RWPE1 (cell line): Measurements from ENCODE around the gene TAS2R41.
"Not testable (repeated sequence)": the region's sequence is repeated elsewhere in the genome, so short reads cannot be mapped to it uniquely, and the experiment has no call there.

Experiments used
- CTCF ChIA-PET: fragments of 350-600 bp; sonication (Branson Sonifier 250); formaldehyde crosslinking; extraction: SDS; loops from one replicate; lab custom pipeline; 2021; lab: Yijun Ruan, JAX
- POLR2A ChIA-PET: fragments of 400-600 bp; formaldehyde crosslinking; extraction: SDS; loops from one replicate; lab custom pipeline; 2020; ENCODE audit warnings: antibody characterized with exemption; ENCODE audit not compliant: low non-redundant PET; lab: Yijun Ruan, JAX
- DNase-seq: peaks from one replicate; pipeline ENCODE4 v3.0.0; 2012; ENCODE audit warnings: low spot score
- H3K27ac ChIP-seq: fragments of 450-650 bp; 2 replicates; pipeline ENCODE4 v1.5.1; 2017
- TF ChIP-seq, protein P1 (sequence below): fragments of 450-650 bp; conservative IDR thresholded peaks from 2 replicates; pipeline ENCODE4 v1.5.1; 2017; ENCODE audit warnings: low read depth, mild to moderate bottlenecking

Gene TAS2R41

DNA sequence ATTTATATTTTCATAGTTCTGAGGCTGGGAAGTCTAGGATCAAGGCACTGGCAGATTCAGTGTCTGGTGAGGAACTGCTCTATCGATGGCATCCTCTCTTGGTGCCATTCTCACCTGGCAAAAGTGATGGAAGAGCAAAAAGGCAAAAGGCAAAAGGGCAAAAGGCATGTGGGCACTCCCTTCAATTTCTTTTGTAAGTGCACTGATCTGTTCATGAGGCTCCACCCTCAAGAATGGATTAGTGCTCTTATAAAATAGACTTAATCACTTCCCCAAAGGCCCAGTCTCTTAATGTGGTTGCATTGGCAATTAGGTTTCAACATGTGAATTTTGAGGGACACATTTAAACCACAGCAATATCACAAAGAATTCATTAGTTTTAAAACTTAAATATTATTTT is 18.3 kb upstream of the TAS2R41 start:
- POLR2A ChIA-PET = no interaction called here
- H3K27ac ChIP-seq = no peak overlapping the region
- TF ChIP-seq, protein P1, sequence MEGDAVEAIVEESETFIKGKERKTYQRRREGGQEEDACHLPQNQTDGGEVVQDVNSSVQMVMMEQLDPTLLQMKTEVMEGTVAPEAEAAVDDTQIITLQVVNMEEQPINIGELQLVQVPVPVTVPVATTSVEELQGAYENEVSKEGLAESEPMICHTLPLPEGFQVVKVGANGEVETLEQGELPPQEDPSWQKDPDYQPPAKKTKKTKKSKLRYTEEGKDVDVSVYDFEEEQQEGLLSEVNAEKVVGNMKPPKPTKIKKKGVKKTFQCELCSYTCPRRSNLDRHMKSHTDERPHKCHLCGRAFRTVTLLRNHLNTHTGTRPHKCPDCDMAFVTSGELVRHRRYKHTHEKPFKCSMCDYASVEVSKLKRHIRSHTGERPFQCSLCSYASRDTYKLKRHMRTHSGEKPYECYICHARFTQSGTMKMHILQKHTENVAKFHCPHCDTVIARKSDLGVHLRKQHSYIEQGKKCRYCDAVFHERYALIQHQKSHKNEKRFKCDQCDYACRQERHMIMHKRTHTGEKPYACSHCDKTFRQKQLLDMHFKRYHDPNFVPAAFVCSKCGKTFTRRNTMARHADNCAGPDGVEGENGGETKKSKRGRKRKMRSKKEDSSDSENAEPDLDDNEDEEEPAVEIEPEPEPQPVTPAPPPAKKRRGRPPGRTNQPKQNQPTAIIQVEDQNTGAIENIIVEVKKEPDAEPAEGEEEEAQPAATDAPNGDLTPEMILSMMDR = no peak
- no peak for DNase-seq
- CTCF ChIA-PET = no interaction called here

DNA sequence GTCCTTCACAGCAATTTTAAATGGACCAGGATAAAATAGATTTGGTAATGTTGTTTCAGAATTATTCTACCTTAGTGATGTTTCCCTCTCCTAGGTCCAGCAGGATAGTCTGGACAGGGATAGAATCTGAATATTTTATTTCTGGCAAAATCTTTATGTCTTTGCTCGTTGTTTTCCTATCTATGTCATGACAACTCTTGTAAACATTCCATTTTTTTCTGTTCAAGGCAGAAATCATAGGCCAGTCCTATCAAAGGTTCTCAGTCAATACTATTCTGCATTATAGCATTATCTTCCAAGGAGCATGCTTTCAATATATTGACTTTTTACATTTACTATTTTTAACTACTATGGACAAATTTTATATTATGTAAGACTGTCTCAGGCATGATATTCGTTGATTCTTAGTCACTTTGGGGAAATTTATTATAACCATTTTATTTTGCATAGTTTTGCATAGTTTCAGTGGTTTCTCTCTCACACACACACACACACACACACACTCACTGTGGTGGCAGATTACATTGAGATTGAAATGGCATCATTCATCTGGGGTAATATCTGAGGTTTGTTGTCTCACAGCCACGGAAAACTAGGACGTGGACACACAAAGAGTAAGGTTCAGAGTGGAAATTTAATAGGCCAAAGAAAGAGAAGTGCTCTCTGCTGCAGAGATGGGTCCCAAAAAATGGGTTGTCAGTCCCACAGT is 17.2 kb upstream of the TAS2R41 start:
- H3K27ac ChIP-seq = no peak overlapping the region
- no peak for DNase-seq
- TF ChIP-seq, protein P1 = no peak
- ChIA-PET POLR2A (no interaction called here), CTCF (no interaction called here)

DNA sequence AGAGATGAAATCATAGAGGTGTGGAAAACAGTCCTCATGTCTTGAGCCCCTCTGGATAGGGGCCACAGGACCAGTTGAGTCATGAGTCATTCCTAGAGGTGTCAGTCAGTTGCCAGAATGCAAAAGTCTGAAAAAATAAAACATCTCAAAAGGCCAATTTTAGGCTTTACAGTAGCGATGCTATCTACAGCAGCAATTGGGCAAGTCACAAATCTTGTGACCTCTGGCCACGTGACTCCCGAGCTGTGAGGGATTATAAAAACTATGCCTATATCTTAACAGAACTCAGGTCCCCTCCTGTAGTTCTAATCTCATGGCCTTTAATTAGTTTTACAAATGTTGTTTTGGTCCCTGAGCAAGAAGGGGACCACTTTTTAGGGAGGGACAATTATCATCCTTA is 15.6 kb upstream of the TAS2R41 start:
- H3K27ac ChIP-seq = no peak overlapping the region
- TF ChIP-seq, protein P1 = no peak
- DNase-seq = no peak
- ChIA-PET POLR2A (no interaction called here), CTCF (no interaction called here)

DNA sequence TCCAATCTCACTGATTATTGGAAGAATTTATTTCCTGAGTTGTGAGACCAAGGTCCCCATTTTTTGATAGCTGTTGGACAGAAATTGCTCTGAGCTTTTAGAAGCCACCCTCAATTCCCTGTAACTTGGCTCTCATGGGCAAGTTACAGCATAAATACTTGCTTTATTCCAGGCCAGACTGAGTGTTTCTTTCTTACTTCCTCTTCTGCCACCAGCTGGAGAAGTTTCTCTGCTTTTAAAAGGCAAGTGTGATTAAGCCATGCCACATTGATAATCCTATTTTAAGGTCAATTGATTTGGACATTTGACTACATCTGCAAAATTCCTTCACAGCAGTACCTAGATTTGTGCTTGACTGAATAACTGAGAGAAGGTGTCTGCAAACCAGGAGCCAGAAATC is 14.1 kb upstream of the TAS2R41 start:
- POLR2A ChIA-PET = no interaction called here
- no peak for DNase-seq
- TF ChIP-seq, protein P1 = no peak
- H3K27ac ChIP-seq = no peak overlapping the region
- CTCF ChIA-PET = no interaction called here

DNA sequence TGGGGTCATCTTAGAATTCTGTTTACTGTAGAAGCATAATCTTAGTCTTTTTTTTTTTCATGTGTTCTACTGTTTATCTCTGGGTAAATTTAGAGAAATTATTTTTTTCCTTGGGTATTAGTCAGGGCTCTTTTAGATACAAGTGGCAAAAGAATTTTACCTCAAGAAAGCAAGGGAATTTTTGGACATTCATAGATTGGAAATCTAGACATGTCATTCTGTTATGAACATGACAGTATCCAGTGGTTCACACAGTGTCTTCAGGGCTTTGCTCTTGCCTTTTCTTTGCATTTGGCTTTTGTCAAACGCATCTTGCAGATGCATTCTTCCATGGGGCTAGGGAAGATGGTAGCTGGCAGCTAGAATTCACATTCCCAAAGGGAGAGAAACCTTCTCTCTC is 13.7 kb upstream of the TAS2R41 start:
- no peak for DNase-seq
- ChIA-PET CTCF (no interaction called here), POLR2A (no interaction called here)
- TF ChIP-seq, protein P1 = no peak
- H3K27ac ChIP-seq = no peak overlapping the region

DNA sequence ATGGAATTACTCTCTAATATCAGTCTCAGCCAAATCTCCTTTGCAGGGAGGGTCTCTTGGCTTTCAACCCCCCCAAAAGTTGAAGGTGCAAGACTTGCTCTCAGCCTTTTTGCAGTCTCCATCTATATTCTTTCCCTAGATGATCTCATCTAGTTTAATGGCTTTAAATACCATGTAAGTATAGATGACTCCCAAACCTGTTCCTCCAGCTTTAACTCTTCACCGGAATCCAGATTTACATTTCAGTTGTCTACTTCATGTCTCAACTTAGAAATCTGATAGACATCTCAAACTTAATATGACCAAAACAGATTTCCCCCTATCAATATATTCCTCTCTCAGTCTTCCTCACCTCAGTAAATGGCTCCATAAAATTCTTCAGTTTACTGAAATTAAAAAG is 9.9 kb upstream of the TAS2R41 start:
- POLR2A ChIA-PET = no interaction called here

DNA sequence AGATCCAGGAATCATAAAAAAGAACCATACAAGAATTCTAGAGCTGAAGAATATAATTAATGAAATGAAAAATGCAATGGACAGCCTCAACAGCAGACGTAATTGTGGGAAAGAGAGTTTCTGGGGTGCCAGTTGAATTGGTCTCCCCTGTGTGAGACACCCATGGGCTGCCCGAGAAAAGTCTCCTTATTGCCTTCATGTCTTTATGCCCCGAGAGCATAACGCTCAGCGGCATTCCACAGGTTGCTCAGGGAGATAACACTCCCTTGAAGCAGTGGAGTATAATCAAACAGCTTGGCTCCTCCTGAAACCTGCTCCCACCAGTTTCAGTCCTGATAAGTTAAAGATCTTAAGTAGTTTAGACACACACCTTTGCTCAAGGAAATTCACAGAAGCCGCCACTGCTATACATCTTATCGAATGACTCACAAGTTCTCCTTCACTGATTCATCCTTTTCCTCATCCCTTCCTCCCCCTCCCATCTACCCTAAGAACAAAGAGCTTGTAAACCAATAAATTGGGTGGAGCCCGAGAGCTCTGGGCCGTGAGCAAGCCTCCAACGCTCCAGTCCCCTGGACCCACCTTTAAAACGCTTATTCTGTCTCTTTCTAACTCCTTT is 5.5 kb upstream of the TAS2R41 start:
- POLR2A ChIA-PET, DNase-seq, CTCF ChIA-PET: not testable (repeated sequence)
- peak overlapping the region; percentile 72 for H3K27ac ChIP-seq

More for the DNA sequence above, 9.9 kb upstream of the TAS2R41 start:
- DNase-seq = peak; percentile 9
- TF ChIP-seq, protein P1 = no peak
- no peak overlapping the region for H3K27ac ChIP-seq
- CTCF ChIA-PET = no interaction called here
